NCI-H187 (cell line): ENCODE data around the gene GDF15.

Experiments used
- DNase-seq, 2 experiments: peaks; one replicate each; lab custom pipeline; 2025; lab: John Stamatoyannopoulos, UW

GDF15 gene

GRCh38 chr19:18431351-18432197 lies 45.6 kb downstream of the GDF15 start:
- no peak for DNase-seq

GRCh38 chr19:18432275-18433014 lies 46.5 kb downstream of the GDF15 start:
- DNase-seq: no peak

- no peak for DNase-seq
Observed at GRCh38 chr19:18433015-18433691, 47.2 kb downstream of the GDF15 start.

- no peak for DNase-seq
Observed at GRCh38 chr19:18433735-18434398, 47.9 kb downstream of the GDF15 start.

DNA sequence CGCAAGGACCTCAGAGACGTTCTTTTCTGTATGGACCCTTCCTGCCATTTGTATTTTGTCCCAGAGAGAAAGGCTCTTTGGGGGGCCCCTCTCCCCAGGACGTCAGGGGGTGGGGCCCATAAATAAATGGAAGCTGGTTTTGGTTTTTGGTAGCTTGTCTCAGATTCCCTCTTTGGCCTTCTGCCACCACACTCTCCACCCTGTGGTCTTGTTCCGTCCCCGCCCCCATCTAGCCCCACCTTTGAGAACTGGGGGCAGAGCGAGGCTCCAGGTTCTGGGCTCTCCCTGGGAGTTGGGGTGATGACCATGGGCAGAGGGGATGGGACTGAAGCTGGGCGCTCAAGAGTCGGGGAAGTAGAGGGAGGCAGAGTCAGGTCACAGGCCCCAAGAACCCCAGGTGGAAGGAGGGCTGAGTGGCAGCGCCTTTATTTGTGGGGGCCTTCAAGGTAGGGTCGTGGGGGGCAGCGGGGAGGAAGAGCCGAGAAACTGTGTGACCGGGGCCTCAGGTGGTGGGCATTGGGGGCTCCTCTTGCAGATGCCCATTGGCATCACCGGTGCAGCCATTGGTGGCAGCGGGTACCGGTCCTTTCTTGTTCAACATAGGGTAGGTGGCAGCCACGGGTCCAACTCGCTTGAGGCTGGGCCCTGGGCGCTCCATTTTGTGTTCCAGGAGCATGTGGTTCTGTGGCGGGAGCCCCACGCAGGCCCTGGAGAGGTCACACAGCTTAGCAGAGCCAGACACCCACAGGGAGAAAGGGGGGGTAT lies 48.6 kb downstream of the GDF15 start:
- DNase-seq: no peak

DNA sequence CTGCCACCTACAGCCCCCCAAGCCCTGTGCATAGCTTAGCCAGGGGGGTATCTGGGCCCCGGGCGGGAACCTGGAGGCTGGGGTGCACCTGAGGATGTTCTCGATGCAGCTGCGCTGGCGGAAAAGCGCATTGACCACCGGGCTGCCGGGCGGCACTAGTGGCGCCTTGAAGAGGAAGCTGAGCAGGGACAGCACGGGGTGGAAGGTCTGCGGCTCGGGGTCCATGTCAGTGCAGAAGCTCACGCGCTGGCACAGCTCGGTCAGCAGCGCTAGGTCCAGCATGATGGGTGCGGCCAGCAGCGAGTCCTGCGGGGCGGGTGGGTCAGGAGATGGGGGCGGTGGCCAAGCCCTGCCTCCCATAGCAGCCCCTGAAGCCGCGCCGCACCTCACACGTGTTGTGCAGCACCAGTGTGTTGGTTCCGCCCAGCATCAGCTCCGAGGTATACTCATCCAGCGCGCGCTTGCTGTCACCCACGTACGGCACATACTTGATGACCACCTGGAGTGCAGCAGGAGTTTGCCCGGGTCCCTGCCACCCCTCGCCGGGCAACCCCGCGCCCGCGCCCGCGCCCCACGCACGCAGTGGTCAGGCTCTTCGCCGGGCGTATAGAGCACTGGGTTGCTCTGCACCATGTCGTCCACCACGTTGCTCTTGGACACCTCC lies 49.4 kb downstream of the GDF15 start:
- no peak for DNase-seq

DNA sequence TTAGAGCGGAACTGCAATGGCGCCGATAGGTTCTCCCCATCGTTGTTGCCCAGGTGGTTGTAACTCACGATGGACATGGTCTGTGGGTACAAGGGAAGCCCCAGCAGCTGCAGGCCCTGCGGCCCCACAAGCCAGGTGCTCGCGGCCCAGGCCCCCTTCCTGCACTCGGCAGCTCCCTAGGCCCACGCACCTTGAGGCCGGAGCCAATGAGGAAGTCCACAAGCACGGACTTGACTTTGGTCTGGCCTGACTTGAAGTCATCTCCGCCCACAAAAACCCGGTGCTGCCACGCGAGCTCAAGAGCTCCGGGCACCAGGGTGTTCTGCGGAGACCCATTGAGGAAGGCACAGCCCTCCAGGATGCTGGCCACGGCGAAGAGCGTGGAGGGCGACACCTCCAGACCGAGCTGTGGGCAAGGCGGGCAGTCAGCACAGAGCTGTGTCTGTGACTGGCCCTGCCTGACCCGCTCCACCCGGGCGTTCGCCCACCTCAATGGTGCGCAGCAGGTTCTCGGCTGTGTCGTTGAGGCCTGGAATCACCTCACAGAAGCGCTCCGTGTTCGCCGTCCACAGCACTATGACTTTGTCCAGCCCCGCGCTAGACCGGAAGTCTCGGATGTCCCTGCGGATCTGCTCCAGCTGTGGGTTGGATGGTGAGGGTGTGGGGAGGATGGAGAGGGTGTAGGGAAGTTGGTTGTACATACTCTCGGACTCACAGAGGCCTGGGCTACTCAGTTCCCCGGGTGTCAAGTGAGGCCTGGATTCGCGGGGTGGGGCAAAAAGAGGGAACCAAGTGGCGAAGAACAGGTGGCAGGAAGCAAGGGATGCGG lies 50.1 kb downstream of the GDF15 start:
- no peak for DNase-seq

DNA sequence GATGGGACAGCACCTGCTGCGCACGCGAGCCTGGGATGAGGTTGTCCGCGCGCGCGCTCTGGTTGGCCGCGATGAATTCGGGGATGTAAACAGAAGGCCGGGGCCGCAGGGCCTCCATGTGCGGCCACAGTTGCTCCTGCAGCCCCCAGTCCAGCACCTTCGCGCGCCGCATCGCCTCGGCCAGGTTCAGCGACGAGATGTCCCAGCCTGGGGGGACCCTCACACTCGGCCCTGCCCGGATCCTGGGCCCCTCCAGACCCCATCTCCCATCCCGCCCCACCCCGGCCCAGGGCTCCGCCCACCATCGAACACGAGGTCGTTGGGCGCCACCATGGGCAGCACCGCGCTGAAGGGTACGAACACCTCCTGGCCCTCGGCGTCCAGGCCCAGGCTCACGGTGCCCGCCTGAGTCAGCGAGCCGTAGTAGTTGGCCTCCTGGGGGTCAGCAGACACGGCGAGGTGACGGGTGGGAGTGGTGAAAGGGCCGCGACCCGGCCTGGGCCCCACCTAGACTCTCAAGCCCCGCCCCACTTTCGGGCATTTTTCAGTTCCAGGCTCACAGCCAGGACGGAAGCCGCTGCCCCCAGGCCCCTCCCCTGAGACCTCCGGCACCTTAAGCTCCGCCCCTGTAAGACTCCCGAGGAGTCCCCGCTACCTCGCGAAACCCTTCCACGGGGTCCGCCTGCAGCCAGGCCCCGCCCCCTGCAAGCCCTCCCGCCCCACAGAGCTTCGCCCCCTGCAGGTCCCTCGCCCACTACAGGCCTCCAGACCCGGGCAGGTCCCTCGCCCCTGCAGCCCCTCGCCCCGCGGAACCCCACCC lies 50.9 kb downstream of the GDF15 start:
- no peak for DNase-seq

GRCh38 chr19:18437491-18438330 lies 51.8 kb downstream of the GDF15 start, which contains the start of gene ISYNA1:
ISYNA1 (minus strand) TSS chr19:18438133; CDS start chr19:18437979, 154 bp downstream.
- no peak for DNase-seq

GRCh38 chr19:18438331-18439024 lies 52.5 kb downstream of the GDF15 start:
- DNase-seq: no peak
